ENCODE data around the gene BDH1.
"Not testable (repeated sequence)": the region's sequence is repeated elsewhere in the genome, so short reads cannot be mapped to it uniquely, and the experiment has no call there.

The BDH1 gene

GRCh38 chr3:197521277-197522182 is 34.2 kb downstream of the BDH1 start:
- DNase-seq (ENCODE audit: low read depth in 3 of 3): no peak

- DNase-seq (ENCODE audit: low read depth in 3 of 3): no peak
Observed at GRCh38 chr3:197520311-197521276, 35.2 kb downstream of the BDH1 start.

GRCh38 chr3:197519801-197520211 is 36.0 kb downstream of the BDH1 start:
- DNase-seq (ENCODE audit: low read depth in 3 of 3): no peak

- no peak for DNase-seq (ENCODE audit: low read depth in 3 of 3)
Observed at GRCh38 chr3:197518881-197519421, 36.8 kb downstream of the BDH1 start.

- not testable (repeated sequence) for DNase-seq (ENCODE audit: low read depth in 3 of 3)
Observed at GRCh38 chr3:197517922-197518683, 37.7 kb downstream of the BDH1 start.

GRCh38 chr3:197516890-197517606 is 38.7 kb downstream of the BDH1 start:
- DNase-seq (ENCODE audit: low read depth in 3 of 3): not testable (repeated sequence)

GRCh38 chr3:197516517-197516889 is 39.3 kb downstream of the BDH1 start:
- peak in 1 of 3 experiments; percentile 24 for DNase-seq (ENCODE audit: low read depth in 3 of 3)

- DNase-seq (ENCODE audit: low read depth in 3 of 3): no peak
Observed at GRCh38 chr3:197514786-197515355, 40.9 kb downstream of the BDH1 start.

GRCh38 chr3:197513953-197514785 is 41.6 kb downstream of the BDH1 start:
- DNase-seq (ENCODE audit: low read depth in 3 of 3): no peak

GRCh38 chr3:197512691-197513571 is 42.8 kb downstream of the BDH1 start:
- no peak for DNase-seq (ENCODE audit: low read depth in 3 of 3)

- no peak for DNase-seq (ENCODE audit: low read depth in 3 of 3)
Observed at GRCh38 chr3:197511853-197512635, 43.7 kb downstream of the BDH1 start.

GRCh38 chr3:197511130-197511529 is 44.6 kb downstream of the BDH1 start:
- DNase-seq (ENCODE audit: low read depth in 3 of 3): no peak

GRCh38 chr3:197510642-197511018 is 45.1 kb downstream of the BDH1 start:
- DNase-seq (ENCODE audit: low read depth in 3 of 3): no peak

- DNase-seq (ENCODE audit: low read depth in 3 of 3): no peak
Observed at GRCh38 chr3:197508924-197509775, 46.6 kb downstream of the BDH1 start.

GRCh38 chr3:197508461-197508860 is 47.3 kb downstream of the BDH1 start:
- DNase-seq (ENCODE audit: low read depth in 3 of 3): no peak

GRCh38 chr3:197508051-197508451 is 47.7 kb downstream of the BDH1 start:
- no peak for DNase-seq (ENCODE audit: low read depth in 3 of 3)

GRCh38 chr3:197507541-197507940 is 48.2 kb downstream of the BDH1 start:
- DNase-seq (ENCODE audit: low read depth in 3 of 3): no peak

Data from stimulated activated CD4-positive, alpha-beta T cell treated with anti-CD3 and anti-CD28 coated beads, TNF-alpha, amount 100 ng/mL, for 4 hours (primary cell).